Kidney epithelial cell (primary cell): ENCODE measurements around the gene ATP10B. TPM values are rescaled to one million over a fixed set of nuclear protein-coding genes. Genes with fewer than 3 reads are reported as not detected.
"Not testable (repeated sequence)": the region's sequence is repeated elsewhere in the genome, so short reads cannot be mapped to it uniquely, and the experiment has no call there.

Experiments
- DNase-seq: peaks from one replicate; pipeline ENCODE4 v3.0.0-alpha.2; 2010; ENCODE audit warnings: low read depth
- H3K27me3 ChIP-seq: 2 replicates; pipeline ENCODE4 v1.6.0; 2011; ENCODE audit warnings: low read length; ENCODE audit not compliant: control insufficient read depth, insufficient read depth
- H3K36me3 ChIP-seq: 2 replicates; pipeline ENCODE4 v1.5.1; 2011; ENCODE audit warnings: low read length; ENCODE audit not compliant: control insufficient read depth, insufficient read depth
- H3K4me3 ChIP-seq: 2 replicates; pipeline ENCODE4 v1.5.1; 2011; ENCODE audit warnings: low read depth, mild to moderate bottlenecking, control low read depth, low read length
- CTCF ChIP-seq: IDR thresholded peaks from 2 replicates; pipeline ENCODE4 v1.5.1; 2011; ENCODE audit warnings: mild to moderate bottlenecking, moderate library complexity, low read length, control low read depth, inconsistent platforms; ENCODE audit not compliant: insufficient read depth, poor library complexity, severe bottlenecking
- total RNA-seq: library from RNA; depleted of rRNA; stranded (reverse); fragments of >200 nt; gene quantifications from 2 replicates; pipeline ENCODE4 v1.2.3, GENCODE V29; 2015

The ATP10B gene
- total RNA-seq, 1 donor from 2014 or later: not detected

DNA sequence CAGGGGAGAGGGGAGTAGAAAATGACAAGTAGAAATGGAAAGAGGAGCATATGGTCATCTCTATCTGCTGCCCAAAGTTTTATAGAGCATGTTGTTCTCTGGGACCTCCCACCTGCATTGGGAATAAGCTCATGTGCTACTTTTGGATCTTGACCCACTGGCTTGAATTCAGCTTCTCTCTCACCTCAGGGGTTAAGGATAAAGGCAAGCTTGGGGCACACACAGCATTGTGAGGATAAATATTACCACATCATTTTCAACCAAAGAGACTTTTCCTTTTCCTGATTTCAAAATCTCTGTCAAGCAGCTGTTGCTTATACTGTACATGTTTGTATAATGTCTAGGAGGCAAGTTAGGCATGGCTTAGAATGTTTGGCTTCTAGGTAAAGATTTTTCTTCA is 16.6 kb downstream of the ATP10B start:
- TF ChIP-seq CTCF: no peak
- Histone ChIP-seq H3K4me3 (no peak overlapping the region), H3K27me3 (no peaks in the 10 kb centered on the region), H3K36me3 (no peaks in the 10 kb centered on the region)
- no peak for DNase-seq

GRCh38 chr5:160833806-160834205 is 18.2 kb downstream of the ATP10B start:
- no peak for DNase-seq

GRCh38 chr5:160831801-160832200 is 20.2 kb downstream of the ATP10B start:
- TF ChIP-seq CTCF: no peak
- DNase-seq: no peak
- Histone ChIP-seq H3K27me3 (no peaks in the 10 kb centered on the region), H3K36me3 (no peaks in the 10 kb centered on the region), H3K4me3 (no peak overlapping the region)

More at GRCh38 chr5:160833806-160834205, 18.2 kb downstream of the ATP10B start:
- Histone ChIP-seq H3K36me3 (no peaks in the 10 kb centered on the region), H3K27me3 (no peaks in the 10 kb centered on the region), H3K4me3 (no peak overlapping the region)
- no peak for TF ChIP-seq CTCF

DNA sequence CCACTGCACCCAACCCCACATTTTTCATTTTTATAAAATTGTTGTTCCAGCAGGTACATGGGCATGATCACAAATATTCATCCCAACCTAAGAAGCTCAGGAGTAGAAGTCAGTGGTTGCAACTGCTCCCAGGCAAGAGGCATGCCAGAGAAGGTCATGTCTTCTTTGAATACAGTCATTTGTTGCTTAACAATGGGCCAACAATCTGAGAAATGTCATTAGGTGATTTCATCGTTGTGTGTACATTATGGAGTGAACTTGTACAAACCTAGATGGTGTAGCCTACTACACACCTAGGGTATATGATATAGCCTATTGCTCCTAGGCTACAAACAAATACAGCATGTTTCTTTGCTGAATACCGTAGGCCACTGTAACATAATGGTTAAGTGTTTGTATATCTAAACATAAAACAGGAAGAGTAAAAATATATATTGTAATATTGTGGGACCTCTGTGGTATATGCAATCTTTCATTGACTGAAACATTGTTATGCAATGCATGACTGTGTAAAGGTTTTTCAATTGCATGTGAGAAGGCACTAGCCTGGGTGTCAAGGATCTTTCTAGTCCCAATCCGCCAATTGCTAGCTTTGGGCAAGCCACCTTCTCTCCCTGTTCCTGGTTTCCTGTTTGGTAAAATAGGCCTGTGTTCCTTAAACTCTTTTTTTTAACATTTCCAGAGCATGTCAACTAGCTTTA is 27.6 kb downstream of the ATP10B start:
- H3K36me3 ChIP-seq: no peaks in the 10 kb centered on the region
- DNase-seq: no peak
- no peak overlapping the region for H3K4me3 ChIP-seq
- TF ChIP-seq CTCF: no peak
- H3K27me3 ChIP-seq: no peaks in the 10 kb centered on the region

DNA sequence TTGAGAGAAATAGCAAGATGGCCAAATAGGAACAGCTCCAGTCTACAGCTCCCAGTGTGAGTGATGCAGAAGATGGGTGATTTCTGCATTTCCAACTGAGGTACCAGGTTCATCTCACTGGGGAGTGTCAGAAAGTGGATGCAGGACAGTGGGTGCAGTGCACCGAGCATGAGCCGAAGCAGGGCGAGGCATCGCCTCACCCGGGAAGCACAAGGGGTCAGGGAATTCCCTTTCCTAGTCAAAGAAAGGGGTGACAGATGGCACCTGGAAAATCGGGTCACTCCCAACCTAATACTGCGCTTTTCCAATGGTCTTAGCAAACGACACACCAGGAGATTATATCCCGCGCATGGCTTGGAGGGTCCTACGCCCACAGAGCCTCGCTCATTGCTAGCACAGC is 39.0 kb downstream of the ATP10B start:
- not testable (repeated sequence) for H3K27me3 ChIP-seq, H3K36me3 ChIP-seq, H3K4me3 ChIP-seq, DNase-seq

GRCh38 chr5:160805376-160805775 is 46.6 kb downstream of the ATP10B start:
- TF ChIP-seq CTCF: no peak
- H3K36me3 ChIP-seq: no peaks in the 10 kb centered on the region
- no peak for DNase-seq

More at GRCh38 chr5:160805376-160805775, 46.6 kb downstream of the ATP10B start:
- H3K27me3 ChIP-seq: no peaks in the 10 kb centered on the region
- H3K4me3 ChIP-seq: no peak overlapping the region
